Measurements from ENCODE around the gene NUDT17. TPM values are rescaled to one million over a fixed set of nuclear protein-coding genes. Genes with fewer than 3 reads are reported as not detected.

The NUDT17 gene
- total and polyA plus RNA-seq, 9 of the 15 experiments (the other 6 are each of a cell fraction or from before 2014, with no cell fraction given): 2.1 to 10.0 (median 6.1) TPM

DNA sequence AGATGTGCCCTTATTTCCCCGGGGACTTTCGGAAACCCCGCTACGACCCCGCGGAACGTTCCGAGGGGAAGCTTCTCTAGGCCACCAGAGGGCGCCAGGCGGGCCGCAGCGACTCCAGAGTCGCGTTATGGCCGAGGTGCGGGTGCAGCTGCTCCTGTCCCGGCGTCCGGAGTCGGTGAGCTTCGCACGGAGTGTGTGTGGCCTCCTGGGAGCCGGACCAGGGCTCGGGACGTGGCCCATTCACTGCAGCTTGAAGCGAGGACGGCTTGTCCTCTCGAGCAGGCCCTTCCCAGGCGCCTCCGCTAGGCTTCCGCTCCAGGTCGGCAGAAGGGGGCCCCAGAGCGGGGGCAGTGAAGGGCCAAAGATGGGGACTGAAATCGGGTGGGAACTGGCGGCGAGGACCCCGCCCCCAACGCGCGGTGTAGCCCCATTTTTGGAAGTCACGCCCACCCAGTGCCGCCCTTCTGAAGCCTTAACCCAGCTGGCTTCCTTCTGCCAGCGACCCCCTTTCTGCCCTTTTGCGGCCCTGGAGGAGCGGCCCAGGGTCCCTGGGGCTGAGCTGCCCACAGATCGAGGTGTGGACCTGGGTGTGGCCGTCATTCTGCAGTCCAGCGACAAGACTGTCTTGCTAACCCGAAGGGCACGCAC, at the start of gene NUDT17 (continued):
- TF ChIP-seq FOXK2 (conservative IDR thresholded peaks at IDR 0.05 in 1 of 2, IDR thresholded peaks at IDR 0.05 in 1 of 2; ENCODE audit: low read depth in 2 of 2) (no peak), HLTF (IDR thresholded peaks at IDR 0.05) (no peak; the same call in 1 of the 2 replicates), SAP30 (IDR thresholded peaks at IDR 0.05; ENCODE audit: borderline replicate concordance, insufficient read depth, low read depth, low read length, poor library complexity, severe bottlenecking) (peak; percentile 54), RAD21 (CRISPR knock-in tag; conservative IDR thresholded peaks at IDR 0.05 in 1 of 2, IDR thresholded peaks at IDR 0.05 in 1 of 2) (peak; percentile 71 to 77), ETV1 (tag; conservative IDR thresholded peaks at IDR 0.05; ENCODE audit: low read depth) (peak; percentile 52), SRF (CRISPR knock-in tag; IDR thresholded peaks at IDR 0.05) (0 out of 4 replicates have a peak, but pooled peaks of 1 of the 2 experiments have one; percentile 10), ZNF23 (CRISPR knock-in tag; IDR thresholded peaks at IDR 0.05) (no peak), ZNF124 (CRISPR knock-in tag; IDR thresholded peaks at IDR 0.05) (no peak), ERF (CRISPR knock-in tag; IDR thresholded peaks at IDR 0.05) (peak; percentile 62; the same call in 1 of the 2 replicates), RBM14 (IDR thresholded peaks at IDR 0.05; ENCODE audit: borderline replicate concordance, insufficient read depth, low read depth, low read length) (0 out of 2 replicates have a peak, but pooled peaks have one; percentile 81), CHD2 (IDR thresholded peaks at IDR 0.05; ENCODE audit: low read depth, low read length) (no peak), MED1 (CRISPR knock-in tag; IDR thresholded peaks at IDR 0.05; ENCODE audit: borderline replicate concordance) (no peak), PHB (CRISPR knock-in tag; IDR thresholded peaks at IDR 0.05) (no peak), ZBTB33 (CRISPR knock-in tag; IDR thresholded peaks at IDR 0.05) (peak; percentile 45; the same call in 1 of the 2 replicates), MYNN (IDR thresholded peaks at IDR 0.05) (peak; percentile 37; the same call in 1 of the 2 replicates), MYNN (CRISPR knock-in tag; IDR thresholded peaks at IDR 0.05) (no peak), ASH1L (IDR thresholded peaks at IDR 0.05; ENCODE audit: borderline replicate concordance, low read depth, partially characterized antibody) (no peak), CBFA2T2 (conservative IDR thresholded peaks at IDR 0.05) (no peak)
- TF ChIP-seq, protein P1, sequence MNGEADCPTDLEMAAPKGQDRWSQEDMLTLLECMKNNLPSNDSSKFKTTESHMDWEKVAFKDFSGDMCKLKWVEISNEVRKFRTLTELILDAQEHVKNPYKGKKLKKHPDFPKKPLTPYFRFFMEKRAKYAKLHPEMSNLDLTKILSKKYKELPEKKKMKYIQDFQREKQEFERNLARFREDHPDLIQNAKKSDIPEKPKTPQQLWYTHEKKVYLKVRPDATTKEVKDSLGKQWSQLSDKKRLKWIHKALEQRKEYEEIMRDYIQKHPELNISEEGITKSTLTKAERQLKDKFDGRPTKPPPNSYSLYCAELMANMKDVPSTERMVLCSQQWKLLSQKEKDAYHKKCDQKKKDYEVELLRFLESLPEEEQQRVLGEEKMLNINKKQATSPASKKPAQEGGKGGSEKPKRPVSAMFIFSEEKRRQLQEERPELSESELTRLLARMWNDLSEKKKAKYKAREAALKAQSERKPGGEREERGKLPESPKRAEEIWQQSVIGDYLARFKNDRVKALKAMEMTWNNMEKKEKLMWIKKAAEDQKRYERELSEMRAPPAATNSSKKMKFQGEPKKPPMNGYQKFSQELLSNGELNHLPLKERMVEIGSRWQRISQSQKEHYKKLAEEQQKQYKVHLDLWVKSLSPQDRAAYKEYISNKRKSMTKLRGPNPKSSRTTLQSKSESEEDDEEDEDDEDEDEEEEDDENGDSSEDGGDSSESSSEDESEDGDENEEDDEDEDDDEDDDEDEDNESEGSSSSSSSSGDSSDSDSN (IDR thresholded peaks at IDR 0.05; ENCODE audit: borderline replicate concordance in 1 of 2, low read depth in 2 of 2, low read length in 2 of 2): peak; percentile 84 to 87; a peak in 3 of 4 replicates
- TF ChIP-seq, protein P2, sequence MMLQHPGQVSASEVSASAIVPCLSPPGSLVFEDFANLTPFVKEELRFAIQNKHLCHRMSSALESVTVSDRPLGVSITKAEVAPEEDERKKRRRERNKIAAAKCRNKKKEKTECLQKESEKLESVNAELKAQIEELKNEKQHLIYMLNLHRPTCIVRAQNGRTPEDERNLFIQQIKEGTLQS (IDR thresholded peaks at IDR 0.05): no peak
- TF ChIP-seq, protein P2 (CRISPR knock-in tag; conservative IDR thresholded peaks at IDR 0.05): no peak
